ENCODE measurements around the gene NISCH.

Gene NISCH

GRCh38 chr3:52479037-52479876 lies 23.9 kb downstream of the NISCH start:
- Histone ChIP-seq H3K27ac (replicated peaks) (no peak overlapping the region), H3K4me3 (replicated peaks; ENCODE audit: insufficient read depth, low read length) (no peak overlapping the region), H3K27me3 (ENCODE audit: insufficient read depth, poor library complexity, severe bottlenecking) (no peaks in the 10 kb centered on the region)
- DNase-seq (ENCODE audit: low read depth in 1 of 2, low spot score in 1 of 2) = no peak
- TF ChIP-seq SPI1 (IDR thresholded peaks at IDR 0.05; ENCODE audit: borderline replicate concordance, low read depth) = no peak
- TF ChIP-seq, protein P1, sequence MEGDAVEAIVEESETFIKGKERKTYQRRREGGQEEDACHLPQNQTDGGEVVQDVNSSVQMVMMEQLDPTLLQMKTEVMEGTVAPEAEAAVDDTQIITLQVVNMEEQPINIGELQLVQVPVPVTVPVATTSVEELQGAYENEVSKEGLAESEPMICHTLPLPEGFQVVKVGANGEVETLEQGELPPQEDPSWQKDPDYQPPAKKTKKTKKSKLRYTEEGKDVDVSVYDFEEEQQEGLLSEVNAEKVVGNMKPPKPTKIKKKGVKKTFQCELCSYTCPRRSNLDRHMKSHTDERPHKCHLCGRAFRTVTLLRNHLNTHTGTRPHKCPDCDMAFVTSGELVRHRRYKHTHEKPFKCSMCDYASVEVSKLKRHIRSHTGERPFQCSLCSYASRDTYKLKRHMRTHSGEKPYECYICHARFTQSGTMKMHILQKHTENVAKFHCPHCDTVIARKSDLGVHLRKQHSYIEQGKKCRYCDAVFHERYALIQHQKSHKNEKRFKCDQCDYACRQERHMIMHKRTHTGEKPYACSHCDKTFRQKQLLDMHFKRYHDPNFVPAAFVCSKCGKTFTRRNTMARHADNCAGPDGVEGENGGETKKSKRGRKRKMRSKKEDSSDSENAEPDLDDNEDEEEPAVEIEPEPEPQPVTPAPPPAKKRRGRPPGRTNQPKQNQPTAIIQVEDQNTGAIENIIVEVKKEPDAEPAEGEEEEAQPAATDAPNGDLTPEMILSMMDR (IDR thresholded peaks at IDR 0.05; ENCODE audit: insufficient read depth, low read length) = no peak
- TF ChIP-seq POLR2AphosphoS5 (IDR thresholded peaks at IDR 0.05; ENCODE audit: low read depth) = 0 out of 2 replicates have a peak, but pooled peaks have one; percentile 12

DNA sequence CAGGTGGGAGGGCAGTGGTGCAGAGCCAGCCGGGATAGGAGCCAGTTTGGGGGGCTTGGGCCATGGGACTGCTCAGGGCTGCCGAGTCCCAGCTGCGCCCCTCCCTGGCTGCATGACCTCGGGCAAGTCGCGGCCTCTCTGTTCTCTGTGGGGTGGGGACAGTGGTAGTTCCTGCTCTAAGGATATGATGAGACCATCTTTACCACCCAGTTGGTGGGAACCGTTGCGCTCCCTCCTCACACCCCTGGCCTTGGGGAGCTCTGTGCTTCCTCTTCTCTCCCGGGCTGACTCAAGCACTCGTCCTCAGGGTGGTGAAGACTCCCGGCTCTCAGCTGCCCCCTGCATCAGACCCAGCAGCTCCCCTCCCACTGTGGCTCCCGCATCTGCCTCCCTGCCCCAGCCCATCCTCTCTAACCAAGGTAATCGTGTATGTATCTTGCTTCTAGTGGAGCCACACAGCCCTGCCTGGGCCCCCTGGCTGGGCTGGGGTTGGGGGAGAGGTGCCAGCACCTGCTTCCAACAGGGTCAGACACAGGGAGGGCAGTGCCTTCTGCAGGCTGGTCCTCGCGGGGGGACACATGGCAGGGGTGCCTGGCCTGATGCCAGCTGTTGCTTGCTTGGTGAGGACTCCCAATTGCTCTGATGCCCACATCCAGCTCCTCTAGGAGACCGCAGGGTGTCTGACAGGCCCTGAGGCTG lies 24.6 kb downstream of the NISCH start:
- H3K27ac ChIP-seq (replicated peaks) = no peak overlapping the region
- TF ChIP-seq, protein P1 (IDR thresholded peaks at IDR 0.05; ENCODE audit: insufficient read depth, low read length) = no peak
- no peak for TF ChIP-seq REST (IDR thresholded peaks at IDR 0.05; ENCODE audit: insufficient replicate concordance, low read depth)

GRCh38 chr3:52480768-52481715 lies 25.6 kb downstream of the NISCH start:
- Histone ChIP-seq H3K27me3 (ENCODE audit: insufficient read depth, poor library complexity, severe bottlenecking) (no peaks in the 10 kb centered on the region), H3K27ac (replicated peaks) (no peak overlapping the region), H3K4me3 (replicated peaks; ENCODE audit: insufficient read depth, low read length) (no peak overlapping the region)
- DNase-seq (ENCODE audit: low read depth in 1 of 2, low spot score in 1 of 2) = no peak
- TF ChIP-seq GABPA (IDR thresholded peaks at IDR 0.05; ENCODE audit: low read depth) (no peak), REST (IDR thresholded peaks at IDR 0.05; ENCODE audit: insufficient replicate concordance, low read depth) (no peak), SPI1 (IDR thresholded peaks at IDR 0.05; ENCODE audit: borderline replicate concordance, low read depth) (no peak), POLR2AphosphoS5 (IDR thresholded peaks at IDR 0.05; ENCODE audit: low read depth) (no peak)
- TF ChIP-seq, protein P1 (IDR thresholded peaks at IDR 0.05; ENCODE audit: insufficient read depth, low read length) = no peak

More for the DNA sequence above, 24.6 kb downstream of the NISCH start:
- no peak for DNase-seq (ENCODE audit: low read depth in 1 of 2, low spot score in 1 of 2)
- Histone ChIP-seq H3K4me3 (replicated peaks; ENCODE audit: insufficient read depth, low read length) (no peak overlapping the region), H3K27me3 (ENCODE audit: insufficient read depth, poor library complexity, severe bottlenecking) (no peaks in the 10 kb centered on the region)

Measured in HL-60 (cell line).